Astrocyte (in vitro differentiated cells and primary cell): ENCODE data around the gene METTL16.

Experiments
- EZH2 ChIP-seq: IDR thresholded peaks from 2 replicates; pipeline ENCODE4 v1.6.1; 2012; ENCODE audit warnings: mild to moderate bottlenecking, low read length, inconsistent platforms; ENCODE audit not compliant: insufficient read depth
- TF ChIP-seq, protein P1 (sequence below): IDR thresholded peaks from 2 replicates; pipeline ENCODE4 v1.5.1; 2011; ENCODE audit warnings: low read depth, mild to moderate bottlenecking, inconsistent platforms, low read length, moderate library complexity; ENCODE audit not compliant: insufficient read depth

DNA sequence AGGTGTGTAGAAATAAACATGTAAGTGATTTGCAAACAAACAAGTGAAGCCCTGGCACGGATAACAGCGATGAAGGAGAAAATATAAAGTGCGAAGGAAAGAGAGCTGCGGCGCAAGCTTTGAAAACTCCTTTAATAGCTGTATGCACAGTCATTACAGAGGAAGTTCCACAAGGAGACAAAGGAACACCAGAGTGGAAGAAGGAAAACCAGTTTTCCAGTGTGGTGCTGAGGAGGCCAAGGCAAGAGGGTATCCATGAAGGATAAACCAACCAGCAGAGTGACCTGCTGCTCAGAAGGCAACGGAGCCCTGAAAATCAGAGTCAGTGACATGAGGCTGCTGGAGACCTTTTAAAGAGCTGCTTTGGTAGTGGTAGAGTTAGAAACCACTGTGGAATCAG, 24.4 kb downstream of the METTL16 start:
- TF ChIP-seq, protein P1, sequence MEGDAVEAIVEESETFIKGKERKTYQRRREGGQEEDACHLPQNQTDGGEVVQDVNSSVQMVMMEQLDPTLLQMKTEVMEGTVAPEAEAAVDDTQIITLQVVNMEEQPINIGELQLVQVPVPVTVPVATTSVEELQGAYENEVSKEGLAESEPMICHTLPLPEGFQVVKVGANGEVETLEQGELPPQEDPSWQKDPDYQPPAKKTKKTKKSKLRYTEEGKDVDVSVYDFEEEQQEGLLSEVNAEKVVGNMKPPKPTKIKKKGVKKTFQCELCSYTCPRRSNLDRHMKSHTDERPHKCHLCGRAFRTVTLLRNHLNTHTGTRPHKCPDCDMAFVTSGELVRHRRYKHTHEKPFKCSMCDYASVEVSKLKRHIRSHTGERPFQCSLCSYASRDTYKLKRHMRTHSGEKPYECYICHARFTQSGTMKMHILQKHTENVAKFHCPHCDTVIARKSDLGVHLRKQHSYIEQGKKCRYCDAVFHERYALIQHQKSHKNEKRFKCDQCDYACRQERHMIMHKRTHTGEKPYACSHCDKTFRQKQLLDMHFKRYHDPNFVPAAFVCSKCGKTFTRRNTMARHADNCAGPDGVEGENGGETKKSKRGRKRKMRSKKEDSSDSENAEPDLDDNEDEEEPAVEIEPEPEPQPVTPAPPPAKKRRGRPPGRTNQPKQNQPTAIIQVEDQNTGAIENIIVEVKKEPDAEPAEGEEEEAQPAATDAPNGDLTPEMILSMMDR, result no peak
- TF ChIP-seq EZH2, result no peak
